Pons (tissue), 1 donor: Measurements from ENCODE around the gene EXPH5.
A peak's percentile ranks its signal among the peaks of the same experiment; 100 is the strongest.
"Not testable (repeated sequence)": the region's sequence is repeated elsewhere in the genome, so short reads cannot be mapped to it uniquely, and the experiment has no call there.

Experiments used
- DNase-seq: peaks from one replicate; pipeline ENCODE4 v3.0.0-alpha.2; 2016; ENCODE audit warnings: low spot score

EXPH5 gene, protein sequence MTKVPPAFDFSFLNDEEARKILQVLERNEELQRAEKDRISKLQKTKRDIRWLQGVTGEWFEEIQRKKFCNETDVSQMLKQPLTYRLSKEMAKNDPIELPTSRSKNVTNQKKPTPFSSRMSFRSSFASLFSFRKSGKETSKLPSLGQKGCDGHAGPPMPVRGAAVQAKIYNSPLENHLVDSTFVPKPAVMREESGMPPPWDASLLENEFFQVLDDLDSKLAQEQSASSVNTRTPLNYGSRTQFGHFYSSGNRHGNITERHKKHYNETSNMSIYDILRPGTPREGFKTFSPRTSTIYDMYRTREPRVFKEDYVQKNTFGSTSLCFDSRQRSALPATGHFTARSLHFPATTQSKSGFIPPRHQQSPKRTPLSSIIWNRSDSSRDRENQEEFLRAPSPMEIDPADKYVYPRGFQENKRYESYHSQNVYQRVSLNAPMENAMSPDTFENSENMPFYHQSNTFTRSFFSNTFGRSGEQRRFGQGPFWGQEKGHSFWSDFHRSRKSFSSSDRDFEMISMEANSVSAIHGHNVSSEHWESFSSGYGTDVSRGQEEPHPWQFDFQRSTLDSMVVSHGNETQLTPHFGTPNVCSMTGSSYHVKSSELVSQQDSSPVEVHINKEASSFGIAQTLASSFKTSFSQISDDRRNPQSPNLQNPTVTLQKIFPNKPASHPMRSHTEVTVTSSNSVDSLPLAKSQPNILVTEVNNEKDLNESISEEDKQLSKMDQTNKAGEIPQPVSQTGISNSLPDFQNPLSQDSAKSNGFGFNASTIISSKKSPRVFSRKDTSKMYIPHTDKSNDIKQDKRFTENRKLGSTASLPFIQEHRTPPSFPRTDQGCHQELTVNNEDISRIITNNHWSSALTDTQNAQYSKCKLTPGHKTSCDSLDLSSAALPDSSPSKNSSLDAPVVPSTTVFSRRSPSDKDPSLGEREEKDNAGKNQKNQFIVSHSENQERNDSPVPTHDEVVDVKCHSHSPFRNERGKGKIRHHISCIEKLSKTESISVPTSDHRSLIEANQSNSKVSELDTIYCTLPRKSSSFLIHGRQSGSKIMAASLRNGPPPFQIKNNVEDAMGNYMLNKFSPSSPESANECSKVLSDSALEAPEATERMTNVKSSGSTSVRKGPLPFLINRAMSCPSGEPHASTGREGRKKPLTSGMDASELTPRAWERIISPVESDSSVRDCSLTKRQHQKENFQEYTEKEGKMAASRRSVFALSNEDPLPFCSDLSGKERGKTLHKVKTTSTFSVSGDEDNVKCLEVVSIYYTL (N-terminal part only)

DNA sequence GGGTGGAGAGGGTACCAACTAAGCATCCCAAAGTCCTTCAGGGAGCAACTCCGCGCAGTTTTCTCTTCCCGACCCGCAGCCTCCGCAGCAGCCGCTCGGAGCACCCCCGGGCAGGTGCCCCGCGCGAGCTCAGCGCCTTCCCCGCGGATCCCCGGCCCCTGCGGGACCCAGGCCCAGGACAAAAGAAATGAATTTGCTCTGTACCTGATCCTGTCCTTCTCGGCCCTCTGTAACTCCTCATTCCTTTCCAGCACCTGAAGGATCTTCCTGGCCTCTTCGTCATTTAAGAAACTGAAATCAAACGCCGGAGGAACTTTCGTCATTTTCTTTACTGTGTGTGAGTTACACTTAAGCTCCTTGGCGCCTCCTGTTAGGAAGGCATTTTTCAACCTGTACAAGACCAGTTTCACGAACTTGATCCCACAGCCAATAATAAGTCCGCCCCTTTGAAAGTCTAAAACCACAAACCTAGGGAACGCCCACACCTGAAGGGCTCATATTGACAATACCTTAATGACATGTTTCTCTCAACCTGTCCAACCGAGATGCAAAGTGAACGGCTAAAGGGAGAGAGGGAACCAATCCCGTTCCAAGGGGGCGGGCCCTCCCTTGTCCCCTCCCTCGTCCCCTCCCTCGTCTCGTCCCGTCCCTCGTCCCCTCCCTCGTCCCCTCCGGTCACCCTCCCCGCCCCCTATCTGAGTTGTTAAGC lies at the start of gene EXPH5:
EXPH5 (minus strand) TSS at position 555 of the 709 bp plus-strand sequence; CDS start at position 323, 232 bp downstream.
- peak; percentile 74 for DNase-seq

DNA sequence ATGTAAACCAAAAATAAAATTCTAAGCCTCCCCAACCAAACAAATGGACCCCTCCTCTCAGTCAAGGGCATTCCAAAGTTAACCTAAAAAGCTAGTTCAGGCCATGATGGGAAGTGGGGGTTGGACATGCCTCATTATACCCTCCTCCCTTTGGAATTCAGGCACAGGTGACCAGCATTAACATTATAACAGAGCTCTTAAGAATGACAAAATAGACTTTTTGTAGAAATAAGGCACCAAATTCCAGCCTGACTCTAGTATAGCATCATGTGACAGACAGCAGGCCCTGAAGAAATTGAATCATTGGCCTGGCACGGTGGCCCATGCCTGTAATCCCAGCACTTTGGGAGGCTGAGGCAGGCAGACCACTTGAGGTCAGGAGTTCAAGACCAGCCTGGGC lies 48.2 kb upstream of the EXPH5 start:
- not testable (repeated sequence) for DNase-seq

DNA sequence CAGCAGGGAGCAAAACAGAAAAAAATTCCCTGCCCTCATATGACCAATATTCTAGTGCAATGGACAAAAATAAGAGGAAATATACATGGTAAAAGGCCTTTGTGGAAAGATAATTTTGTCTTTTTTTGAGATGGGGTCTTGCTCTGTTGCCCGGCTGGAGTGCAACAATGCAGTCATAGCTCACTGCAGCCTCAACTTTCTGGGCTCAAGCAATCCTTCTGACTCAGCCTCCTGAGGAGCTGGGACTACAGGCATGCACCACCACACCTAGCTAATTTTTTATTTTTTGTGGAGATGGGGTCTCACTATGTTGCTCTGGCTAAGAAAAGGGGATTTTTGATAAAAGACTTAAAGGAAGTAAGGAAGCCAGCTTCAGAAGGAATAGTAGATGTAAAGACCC lies 45.6 kb upstream of the EXPH5 start:
- DNase-seq: no peak

DNA sequence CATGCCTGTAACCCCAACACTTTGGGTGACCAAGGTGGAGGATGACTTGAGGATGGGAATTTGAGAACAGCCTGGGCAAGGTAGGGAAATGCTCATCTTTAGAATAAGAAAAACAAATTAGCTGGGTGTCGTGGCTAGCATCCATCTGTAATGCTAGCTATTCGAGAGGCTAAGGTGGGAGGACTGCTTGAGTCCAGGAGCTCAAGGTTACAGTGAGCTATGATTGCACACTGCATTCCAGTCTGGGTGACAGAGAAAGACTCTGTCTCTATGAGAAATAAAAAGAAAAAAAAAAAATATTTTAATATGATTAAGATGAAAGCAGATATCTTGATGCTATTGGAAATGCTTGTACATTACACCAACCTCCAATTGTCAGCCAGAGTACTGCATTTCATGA lies 42.7 kb upstream of the EXPH5 start:
- no peak for DNase-seq

DNA sequence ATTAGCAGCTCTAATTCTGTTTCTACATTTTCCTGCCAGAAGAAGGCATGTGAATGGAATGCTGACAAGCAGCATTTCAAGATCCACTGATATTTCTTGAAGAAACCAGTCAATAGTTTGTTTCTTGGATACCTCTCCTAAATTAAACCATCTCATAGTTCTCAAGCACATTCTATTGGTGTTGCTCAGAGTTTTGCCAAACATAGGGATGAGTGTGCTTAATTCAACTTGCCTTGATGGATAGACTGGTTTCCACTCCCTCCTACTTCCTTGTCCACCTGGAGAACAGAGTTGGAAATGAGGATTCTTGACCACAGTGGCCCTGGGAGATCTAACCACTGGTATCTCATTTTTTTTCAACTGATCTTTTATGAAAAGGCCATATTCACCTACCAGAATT lies 41.5 kb upstream of the EXPH5 start:
- no peak for DNase-seq

DNA sequence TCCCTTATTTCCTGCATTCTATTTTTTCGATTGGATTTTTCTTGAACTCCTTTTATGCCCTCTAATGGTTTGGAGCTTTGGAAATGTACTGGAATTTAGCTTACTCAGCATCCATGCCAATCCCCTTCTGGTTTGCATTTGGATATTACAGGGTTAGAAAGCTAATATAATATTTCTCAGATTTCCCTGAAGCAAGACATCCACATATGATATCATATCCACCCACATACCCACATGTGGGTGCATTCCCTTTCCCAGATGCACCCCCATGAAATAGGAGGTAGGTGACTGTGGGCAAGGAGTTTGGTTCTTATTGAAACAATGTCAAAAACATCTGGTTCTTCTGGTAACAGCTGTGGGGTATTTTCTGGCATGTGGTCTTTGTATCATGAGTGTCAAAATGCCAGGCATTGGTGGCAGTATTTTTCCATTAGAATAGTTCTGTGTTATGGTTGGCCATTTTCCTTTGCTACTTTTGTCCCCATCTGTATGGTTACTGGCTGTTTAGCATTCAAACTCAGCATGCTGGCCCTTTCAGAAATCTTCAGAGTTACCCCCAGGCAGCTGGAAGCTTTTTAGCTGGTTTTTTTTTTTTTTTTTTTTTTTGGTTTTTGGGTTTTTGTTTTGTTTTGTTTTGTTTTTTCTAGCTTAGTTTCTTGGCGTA lies 38.6 kb upstream of the EXPH5 start:
- DNase-seq: no peak

DNA sequence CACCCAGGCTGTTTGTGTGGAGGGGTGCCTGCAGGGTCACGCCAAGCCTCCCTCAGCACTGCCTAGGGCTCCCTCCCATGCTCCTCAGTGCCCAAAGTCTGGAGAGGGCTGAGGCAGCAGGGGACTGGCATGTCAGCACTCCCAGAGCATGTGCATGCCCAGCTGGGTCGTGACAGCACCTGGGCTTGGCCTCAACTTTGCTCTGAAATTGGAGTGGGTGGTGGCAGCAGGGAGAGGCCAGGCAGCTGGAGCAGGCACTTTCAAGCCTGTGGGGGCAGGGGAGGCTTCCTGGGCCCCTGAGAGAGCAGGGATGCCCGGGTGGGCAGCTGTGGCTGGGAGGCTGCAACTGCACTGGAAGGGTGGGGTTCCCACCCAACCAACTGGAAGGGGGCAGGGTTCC lies 35.7 kb upstream of the EXPH5 start:
- DNase-seq: no peak

DNA sequence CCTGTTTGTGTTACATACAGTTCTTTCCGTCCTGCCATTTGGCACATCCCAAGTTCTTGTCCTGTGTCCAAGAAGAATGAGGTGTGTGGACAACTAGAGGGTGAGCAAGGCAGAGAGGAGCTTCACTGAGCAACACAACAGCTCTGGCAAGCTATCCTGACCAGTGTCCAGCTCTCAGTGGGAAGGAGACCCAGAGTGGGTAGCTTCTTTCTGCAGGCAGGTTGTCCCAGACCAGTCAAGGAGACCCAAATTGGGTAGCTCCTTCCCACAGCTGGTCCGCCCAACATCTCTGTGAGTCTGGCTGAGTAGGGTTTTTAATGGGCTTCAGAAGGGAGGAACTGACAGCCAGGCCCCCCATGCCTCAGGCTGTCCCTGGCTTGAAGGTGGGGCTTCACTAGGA lies 35.2 kb upstream of the EXPH5 start:
- DNase-seq: no peak

DNA sequence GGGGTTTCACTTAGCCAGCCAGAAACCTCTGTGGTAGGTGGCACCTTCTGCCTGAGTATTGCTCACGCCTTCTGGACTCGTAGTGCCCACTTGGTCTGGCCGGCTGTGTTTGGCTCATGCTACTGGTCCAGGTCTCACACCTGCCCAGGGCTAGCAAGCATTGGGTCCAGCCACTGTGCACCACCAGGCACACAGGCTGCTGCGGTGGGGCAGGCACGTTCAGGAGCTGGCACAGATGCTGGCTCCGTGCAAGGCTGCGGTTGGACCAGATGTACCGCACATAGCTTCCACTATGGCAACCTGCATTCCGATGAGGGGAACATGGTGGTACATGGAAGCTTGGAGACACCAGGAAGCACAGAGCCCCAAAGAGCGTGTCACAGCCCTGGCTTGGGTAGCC lies 34.8 kb upstream of the EXPH5 start:
- no peak for DNase-seq

DNA sequence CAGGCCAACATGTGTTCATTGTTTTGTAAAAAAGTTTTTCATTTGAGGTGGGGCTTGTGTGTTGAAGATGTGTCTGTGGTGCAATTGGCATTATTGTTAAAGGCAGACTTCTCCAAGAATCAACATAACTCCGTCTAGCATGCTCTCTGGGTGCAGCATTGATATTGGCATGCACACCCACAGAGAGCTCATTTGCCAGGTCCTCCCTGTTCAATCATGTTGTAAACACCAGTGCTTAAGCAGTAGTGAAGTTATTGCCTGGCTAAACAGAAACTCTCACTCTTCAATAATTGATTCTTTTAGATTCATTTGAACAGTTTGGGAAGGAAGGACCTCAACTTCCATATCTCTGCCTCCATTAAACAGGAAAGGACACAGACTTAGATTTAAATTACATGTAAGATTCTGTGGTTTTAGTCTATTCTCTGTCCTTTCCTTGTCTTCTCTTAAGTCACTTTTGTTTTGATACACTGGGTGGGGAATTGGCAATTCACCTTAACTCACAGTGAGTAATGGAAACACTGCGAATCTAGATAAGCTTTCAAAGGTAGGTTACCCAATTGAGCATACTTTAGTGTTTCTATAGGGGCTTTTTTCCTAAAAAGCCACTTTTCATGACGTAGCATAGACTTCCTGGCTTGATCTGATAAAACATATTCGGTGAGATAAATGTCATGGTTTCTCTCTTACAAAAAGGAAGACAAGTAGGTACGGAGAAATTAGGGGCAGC lies 30.8 kb upstream of the EXPH5 start:
- DNase-seq: no peak

DNA sequence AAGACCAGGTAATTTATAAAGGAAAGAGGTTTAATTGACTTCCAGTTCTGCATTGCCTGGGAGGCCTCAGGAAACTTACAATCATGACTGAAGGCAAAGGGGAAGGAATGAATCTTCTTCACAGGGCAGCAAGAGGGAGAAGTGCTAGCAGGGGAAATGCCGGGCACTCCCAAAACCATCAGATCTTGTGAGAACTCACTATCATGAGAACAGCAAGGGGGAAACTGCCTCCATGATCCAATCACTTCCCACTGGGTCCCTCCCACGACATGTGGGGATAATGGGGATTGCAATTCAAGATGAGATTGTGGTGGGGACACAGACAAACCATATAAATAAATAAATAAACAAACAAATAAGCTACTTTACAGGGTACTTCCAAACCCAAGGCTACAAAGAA lies 28.8 kb upstream of the EXPH5 start:
- DNase-seq: no peak

DNA sequence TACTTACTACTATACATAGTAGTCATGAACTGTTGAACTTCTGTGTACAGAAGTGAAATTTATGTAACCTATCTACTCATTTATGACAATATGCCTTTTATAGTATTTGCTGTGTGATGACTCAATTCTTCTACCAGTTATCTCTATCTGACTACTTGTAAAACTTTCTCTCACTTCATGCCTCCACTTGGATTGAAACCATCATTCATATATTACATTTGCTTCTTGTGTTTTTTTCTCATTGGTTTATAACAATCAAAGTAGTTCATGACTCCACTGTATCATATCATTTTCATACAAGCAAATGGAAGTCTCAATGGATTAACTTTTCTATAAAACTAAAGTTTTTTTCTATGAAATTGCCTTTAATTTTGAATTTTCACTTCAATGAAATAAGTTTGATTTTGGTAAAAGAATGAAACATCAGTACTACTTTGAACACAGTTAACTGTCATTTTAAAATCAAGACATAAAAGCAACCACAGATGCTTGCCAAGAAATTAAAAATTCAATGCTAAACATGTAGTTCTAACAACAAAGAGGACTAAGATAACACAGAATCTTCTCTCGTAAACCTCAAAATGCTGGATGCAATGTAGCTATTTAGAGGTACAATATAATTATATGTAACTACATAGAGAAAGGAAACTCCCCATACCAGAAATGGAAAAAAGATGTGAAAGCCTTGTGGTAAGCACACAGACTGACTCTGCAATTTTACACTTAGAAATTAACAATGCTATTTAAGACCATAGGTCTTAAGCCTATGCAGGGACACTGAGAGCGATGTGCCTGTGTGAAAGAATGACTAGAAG lies 27.6 kb upstream of the EXPH5 start:
- no peak for DNase-seq

DNA sequence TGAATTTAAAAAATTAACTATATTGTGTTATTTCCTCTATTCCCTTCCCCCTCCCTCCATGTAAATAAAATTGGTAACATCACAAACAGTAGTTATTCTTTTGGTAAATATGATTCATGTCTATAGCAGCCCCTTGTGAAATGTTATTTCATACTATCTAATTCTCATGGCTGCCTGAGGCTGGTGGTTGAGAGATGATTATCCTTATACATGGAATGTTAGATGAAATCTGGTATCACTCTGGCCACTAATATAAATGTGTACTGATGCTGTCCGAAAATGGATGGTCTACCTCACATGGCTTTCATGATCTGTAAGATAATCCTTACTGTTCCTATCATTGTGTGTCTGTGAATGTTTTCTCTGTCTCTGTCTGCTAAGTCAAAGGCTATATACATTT lies 25.0 kb upstream of the EXPH5 start:
- DNase-seq: no peak

DNA sequence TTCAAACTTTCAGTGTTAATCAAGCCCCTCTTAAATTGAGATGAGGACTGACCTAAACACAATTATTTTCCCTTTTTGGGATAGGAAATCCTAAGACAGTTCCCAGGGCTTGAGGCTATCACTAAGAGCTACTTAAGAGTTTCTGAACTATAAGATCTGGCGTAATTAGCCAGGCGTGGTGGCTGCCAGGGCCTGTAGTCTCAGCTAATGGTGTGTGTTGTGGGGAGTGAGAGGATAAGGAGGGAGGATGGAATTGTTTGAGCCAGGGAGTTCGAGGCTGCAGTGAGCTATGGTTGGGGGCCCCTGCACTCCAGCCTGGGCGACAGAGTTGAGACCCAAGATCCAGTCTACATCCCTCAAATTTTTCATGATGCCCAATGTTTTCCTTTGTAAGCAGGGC lies 23.5 kb upstream of the EXPH5 start:
- no peak for DNase-seq

DNA sequence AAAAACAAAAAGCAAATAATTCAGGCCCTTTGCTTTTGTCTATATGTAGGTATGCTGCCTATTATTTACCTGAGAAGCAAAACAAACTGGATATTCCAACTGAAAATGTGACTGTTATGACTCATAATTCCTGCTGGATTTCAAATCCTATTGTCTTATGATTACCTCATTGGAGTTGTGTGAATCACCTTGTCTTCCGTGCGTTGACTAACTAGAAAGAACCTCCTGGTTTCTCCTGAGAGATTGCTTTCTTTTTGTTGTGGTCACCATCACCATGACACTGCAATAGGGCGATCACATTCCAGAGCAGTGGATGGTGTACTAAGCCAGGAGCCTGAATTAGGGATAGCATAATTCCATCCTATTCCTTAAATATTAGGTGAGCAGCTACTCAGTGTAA lies 23.0 kb upstream of the EXPH5 start:
- DNase-seq: no peak

DNA sequence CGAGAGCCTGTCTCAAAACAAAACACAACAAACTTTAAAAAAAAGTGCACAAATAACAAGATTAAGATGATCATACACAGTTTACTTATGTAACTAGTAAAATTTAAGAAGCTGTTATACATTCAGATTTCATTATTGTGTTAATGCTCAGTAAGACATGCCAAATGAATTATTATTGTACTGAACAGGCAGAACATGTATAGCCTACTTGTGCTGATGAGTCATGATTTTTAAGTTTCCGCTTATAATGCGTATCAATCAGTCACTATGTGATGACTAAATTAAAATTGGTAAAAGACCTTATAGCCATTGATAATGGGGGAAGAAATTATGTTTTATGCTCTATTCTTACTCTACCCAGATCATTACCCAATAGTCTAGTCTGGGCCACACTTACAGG lies 20.5 kb upstream of the EXPH5 start:
- no peak for DNase-seq

DNA sequence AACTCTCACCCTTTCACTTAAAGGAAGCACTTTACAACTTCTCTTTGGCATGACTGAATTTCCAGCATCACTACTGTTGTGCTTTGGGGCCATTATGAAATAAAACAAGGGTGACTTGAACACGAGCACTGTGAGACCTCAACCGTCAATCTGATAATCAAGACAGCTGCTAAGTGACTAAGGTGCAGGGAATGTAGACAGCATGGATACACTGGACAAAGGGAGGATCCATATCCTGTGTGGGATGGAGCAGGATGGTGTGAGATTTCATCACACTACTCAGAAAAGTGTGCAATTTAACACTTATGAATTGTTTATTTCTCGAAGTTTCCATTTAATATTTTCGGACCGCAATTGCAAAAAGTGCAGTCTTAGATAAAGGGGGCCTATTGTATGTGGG lies 16.1 kb upstream of the EXPH5 start:
- DNase-seq: no peak

DNA sequence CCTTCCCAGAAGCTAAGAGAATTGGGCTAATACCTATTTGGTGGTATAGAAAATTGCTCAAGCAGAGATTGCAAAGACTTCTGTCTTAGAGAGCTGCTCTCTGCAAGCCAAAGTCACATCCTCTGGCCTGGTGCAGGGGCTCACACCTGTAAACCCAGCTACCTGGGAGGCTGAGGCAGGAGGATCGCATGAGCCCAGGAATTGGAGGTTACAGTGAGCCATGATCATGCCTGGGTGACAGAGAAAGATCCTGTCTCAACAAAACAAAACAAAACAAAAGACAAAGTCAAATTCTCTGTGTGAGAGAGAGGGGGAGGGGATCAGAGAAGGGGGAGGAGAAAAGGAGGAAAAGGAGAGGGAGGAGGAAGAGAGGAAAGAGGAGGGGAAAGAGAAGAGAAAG lies 15.0 kb upstream of the EXPH5 start:
- no peak for DNase-seq

DNA sequence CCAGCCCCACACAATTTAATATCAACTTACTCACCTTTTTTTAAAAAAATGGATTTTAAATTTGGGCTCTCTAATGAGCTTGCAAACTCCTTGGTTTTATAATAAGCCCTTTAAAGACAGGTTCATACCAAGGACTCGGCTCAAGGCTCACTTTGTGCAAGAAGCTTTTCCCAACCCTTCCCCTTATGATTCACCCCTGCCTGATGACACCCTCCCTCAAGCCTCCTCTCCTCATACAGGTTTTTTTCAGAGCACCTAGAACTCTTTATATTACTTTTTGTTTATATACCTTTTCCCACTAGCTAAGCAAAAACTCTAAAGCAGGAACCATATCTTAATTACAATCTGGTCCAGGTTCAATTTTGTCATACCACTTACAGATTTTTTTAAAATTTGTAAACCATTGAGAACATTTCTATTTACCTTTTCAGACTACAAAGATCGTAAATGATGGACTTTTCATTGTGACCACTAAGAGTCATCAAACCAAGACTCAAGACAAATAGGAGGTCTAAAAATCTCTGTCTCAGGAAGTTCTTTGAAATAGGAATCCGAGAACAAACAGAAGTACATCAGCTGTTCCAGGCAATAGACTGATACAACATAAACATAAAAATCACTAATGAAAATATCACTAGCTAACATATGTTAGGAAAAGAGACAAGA lies 13.1 kb upstream of the EXPH5 start:
- DNase-seq: no peak
